Adipose tissue (tissue), 3 donors: ENCODE data around the gene RNASEL. TPM values are rescaled to one million over a fixed set of nuclear protein-coding genes. Genes with fewer than 3 reads are reported as not detected.

Experiments used
- H3K27ac ChIP-seq: one replicate; pipeline ENCODE4 v1.5.1; 2013; ENCODE audit warnings: low read depth, low read length
- WGBS, 3 donors: extraction: QIAGEN DNeasy Blood & Tissue Kit; methylation state at CpG; one replicate each; pipeline ENCODE4 v1.1.7; 2013; 5-methylcytosine and 5-hydroxymethylcytosine counted together
- polyA plus RNA-seq, 3 donors: library from polyadenylated mRNA; stranded (reverse); fragments of 200-250 nt; gene quantifications; one replicate each; pipeline ENCODE4 v1.2.3, GENCODE V29; 2013
- donor health status: healthy with polysubstance abuse.
- donor health status: Bipolar disorder and iron deficiency.
- donor health status: healthy.

RNASEL gene
- polyA plus RNA-seq, 3 donors, result 2.0 to 6.1 (median 3.2) TPM

- 5 to 6% (median 5%) methylated on average over 44 of the region's 44 CpGs for WGBS, 3 donors
- no peak within 1 kb of the TSS for H3K27ac ChIP-seq
Observed at GRCh38 chr1:182604175-182605164, 15.4 kb upstream of the RNASEL start, which contains the start of gene RGS16. Gene RGS16, minus strand, starts transcription at chr1:182604389. Its CDS starts 130 bp downstream, at chr1:182604259.

GRCh38 chr1:182603646-182604174 is 14.7 kb upstream of the RNASEL start:
- 2 to 4% (median 2%) methylated on average over 12 of the region's 12 CpGs for WGBS, 3 donors
- no peak overlapping the region for H3K27ac ChIP-seq

GRCh38 chr1:182602935-182603645 is 14.0 kb upstream of the RNASEL start:
- H3K27ac ChIP-seq, result no peak overlapping the region
- WGBS, 3 donors, result 42 to 61% (median 59%) methylated on average over 10 of the region's 10 CpGs

- 54 to 67% (median 59%) methylated on average over 4 of the region's 4 CpGs for WGBS, 3 donors
- H3K27ac ChIP-seq, result no peak overlapping the region
Observed at GRCh38 chr1:182601913-182602312, 12.9 kb upstream of the RNASEL start.

- H3K27ac ChIP-seq, result no peak overlapping the region
- 18 to 20% (median 20%) methylated on average over 6 of the region's 6 CpGs for WGBS, 3 donors
Observed at GRCh38 chr1:182601416-182601786, 12.3 kb upstream of the RNASEL start.

GRCh38 chr1:182600745-182601415 is 11.8 kb upstream of the RNASEL start:
- no peak overlapping the region for H3K27ac ChIP-seq
- 66 to 70% (median 67%) methylated on average over 5 of the region's 5 CpGs for WGBS, 3 donors

DNA sequence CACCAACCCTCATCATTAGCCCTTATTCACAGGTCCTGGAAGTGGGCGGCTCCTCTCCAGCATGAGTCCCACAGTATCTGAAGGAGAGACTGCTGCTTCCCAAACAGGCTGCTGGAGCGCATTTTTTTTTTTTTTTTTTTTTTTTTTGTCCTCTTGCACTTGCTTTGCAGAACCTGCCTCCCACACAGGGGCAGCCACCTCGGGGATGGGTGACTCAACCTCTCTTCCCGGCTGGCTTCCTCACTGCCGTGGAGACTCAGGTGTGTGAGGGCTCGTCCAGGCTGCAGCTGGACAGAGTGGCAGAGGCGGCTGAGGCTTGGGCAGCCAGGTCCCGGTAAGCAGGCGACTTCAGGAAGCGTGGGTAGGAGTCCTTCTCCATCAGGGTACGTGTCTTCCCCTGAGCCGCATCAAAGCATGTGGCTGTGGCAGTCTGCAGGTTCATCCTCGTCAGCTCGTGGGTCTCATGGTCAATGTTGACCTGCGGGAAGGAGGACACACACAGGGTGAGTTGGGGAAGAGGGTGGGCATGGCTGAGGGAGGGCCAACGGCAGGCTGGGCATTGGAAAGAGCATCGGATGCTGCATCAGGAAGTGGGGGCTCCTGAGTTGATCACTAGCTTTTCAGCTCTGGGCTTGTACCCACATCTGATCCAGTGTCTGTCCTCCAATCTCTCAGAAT is 11.1 kb upstream of the RNASEL start:
- WGBS, 3 donors, result 81 to 93% (median 86%) methylated on average over 16 to 17 of the region's 17 CpGs
- no peak overlapping the region for H3K27ac ChIP-seq

GRCh38 chr1:182599339-182599738 is 10.3 kb upstream of the RNASEL start:
- WGBS, 3 donors, result 76 to 82% (median 78%) methylated on average over 6 of the region's 6 CpGs

GRCh38 chr1:182598296-182598695 is 9.2 kb upstream of the RNASEL start:
- H3K27ac ChIP-seq, result no peak overlapping the region
- 60 to 75% (median 66%) methylated on average over 5 of the region's 5 CpGs for WGBS, 3 donors

More at GRCh38 chr1:182599339-182599738, 10.3 kb upstream of the RNASEL start:
- H3K27ac ChIP-seq, result peak overlapping the region; percentile 19

DNA sequence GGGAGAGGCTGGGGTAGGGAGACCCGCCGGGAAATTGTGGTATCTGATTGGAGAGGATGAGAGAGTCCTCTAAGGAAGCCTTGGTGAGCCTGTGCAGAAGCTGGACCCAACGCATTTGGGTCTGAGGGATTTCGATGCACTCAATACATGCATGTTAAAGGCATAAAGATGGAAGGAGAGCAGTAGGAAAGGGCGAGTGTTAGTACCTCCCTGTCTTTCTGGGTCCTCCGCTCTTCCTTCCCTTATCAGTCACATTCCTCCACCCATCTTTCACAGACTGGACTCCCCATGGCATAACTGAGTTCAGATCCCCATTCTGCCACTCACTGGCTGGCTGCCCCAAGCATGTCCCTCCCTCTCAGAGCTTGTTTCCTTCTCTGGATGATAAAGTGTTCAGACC is 7.9 kb upstream of the RNASEL start:
- WGBS, 3 donors, result 83 to 92% (median 86%) methylated on average over 6 of the region's 6 CpGs
- no peak overlapping the region for H3K27ac ChIP-seq

GRCh38 chr1:182595641-182596240 is 6.7 kb upstream of the RNASEL start:
- WGBS, 3 donors, result 32 to 39% (median 38%) methylated on average over 4 of the region's 4 CpGs
- no peak overlapping the region for H3K27ac ChIP-seq

- 92 to 97% (median 94%) methylated on average over 5 of the region's 5 CpGs for WGBS, 3 donors
- H3K27ac ChIP-seq, result no peak overlapping the region
Observed at GRCh38 chr1:182589931-182590330, 875 bp upstream of the RNASEL start.

- WGBS, 3 donors, result 85 to 93% (median 87%) methylated on average over 3 of the region's 3 CpGs
- H3K27ac ChIP-seq, result no peak overlapping the region
Observed at GRCh38 chr1:182589520-182589919, 464 bp upstream of the RNASEL start.

DNA sequence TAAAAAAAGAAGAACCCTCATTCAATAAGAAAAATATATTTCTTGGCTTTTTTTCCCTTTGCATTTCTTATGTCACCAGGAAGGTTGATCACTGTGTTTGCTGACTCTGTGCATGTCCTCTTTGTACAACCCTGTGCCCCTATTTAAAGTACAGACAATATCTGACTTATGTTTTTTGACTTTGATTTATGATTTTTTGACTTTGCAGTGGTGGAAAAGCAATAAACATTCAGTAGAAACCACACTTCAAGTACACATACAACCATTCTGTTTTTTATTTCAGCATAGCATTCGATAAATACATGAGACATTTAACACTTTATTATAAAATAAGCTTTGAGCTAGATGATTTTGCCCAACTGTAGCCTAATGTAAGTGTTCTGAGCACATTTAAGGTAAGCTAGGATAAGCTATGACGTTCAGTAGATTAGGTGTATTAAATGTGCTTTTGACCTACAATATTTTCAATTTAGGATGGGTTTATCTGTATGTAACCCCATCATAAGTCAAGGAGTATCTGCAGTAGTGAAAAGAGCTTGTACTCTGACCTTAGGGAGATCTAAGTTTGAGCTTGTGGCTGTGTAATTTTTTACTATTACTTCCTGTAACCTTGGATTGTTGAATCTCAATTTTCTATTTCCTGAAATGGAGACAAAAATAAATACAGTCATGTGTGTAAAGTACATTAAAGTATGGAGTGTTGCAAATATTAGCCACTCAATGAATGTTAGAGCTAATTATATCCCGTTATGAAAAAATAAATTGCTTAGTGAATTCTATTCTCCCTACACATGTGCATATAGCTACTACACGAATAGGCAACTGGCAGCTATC is 1.2 kb downstream of the RNASEL start:
- 42 to 54% (median 44%) methylated on average over 4 of the region's 4 CpGs for WGBS, 3 donors
- no peak overlapping the region for H3K27ac ChIP-seq

- 0% methylated on average over 1 of the region's 1 CpG for WGBS, 3 donors
- no peak overlapping the region for H3K27ac ChIP-seq
Observed at GRCh38 chr1:182587093-182587492, 2.0 kb downstream of the RNASEL start.

DNA sequence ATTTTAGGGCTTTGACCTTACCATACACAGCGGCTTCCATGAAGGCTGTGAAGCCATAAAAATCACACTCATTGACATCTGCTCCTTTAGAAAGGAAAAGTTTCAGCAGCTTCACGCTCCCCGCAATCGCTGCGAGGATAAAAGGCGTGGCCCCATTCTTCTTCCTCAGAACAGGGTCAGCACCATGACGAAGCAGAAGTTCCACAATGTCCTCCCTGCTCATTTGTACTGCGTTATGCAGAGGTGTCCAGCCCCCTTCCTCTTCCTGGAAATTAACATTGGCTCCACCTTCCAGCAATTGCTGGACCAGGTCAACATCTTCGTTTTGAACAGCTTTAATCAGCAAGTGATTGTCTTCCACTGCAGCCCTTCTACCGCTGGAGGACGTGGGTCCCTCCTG is 2.7 kb downstream of the RNASEL start:
- peak overlapping the region; percentile 58 for H3K27ac ChIP-seq
- 85 to 96% (median 87%) methylated on average over 11 of the region's 11 CpGs for WGBS, 3 donors

- H3K27ac ChIP-seq, result no peak overlapping the region
- WGBS, 3 donors, result 96 to 97% (median 96%) methylated on average over 4 of the region's 4 CpGs
Observed at GRCh38 chr1:182584746-182585145, 4.3 kb downstream of the RNASEL start.
